Measurements from ENCODE around the gene PIGR.

GRCh38 chr1:206916000-206916709 lies 30.1 kb downstream of the PIGR start:
- TF ChIP-seq ZNF274 (IDR thresholded peaks at IDR 0.05; ENCODE audit: low read depth, low read length) (no peak), YY1 (IDR thresholded peaks at IDR 0.05; ENCODE audit: insufficient read depth, insufficient read length) (no peak), SUZ12 (IDR thresholded peaks at IDR 0.05; ENCODE audit: extremely low read depth, insufficient read depth, insufficient read length) (no peak)

Measured in NT2/D1 (cell line).